H1 (cell line): ENCODE data around the gene AUH. TPM values are rescaled to one million over a fixed set of nuclear protein-coding genes. Genes with fewer than 3 reads are reported as not detected.

Experiments used
- CTCF ChIA-PET: fragments of 300-600 bp; sonication (Branson Sonifier 250); formaldehyde crosslinking; loops from one replicate; lab custom pipeline; 2021; ENCODE audit not compliant: partially characterized antibody; lab: Charles Lee
- POLR2A ChIA-PET: fragments of 300-600 bp; sonication (Branson Sonifier 250); formaldehyde crosslinking; loops from one replicate; lab custom pipeline; 2021; ENCODE audit warnings: inconsistent platforms; ENCODE audit not compliant: partially characterized antibody; lab: Charles Lee
- DNase-seq, 2 experiments: peaks; one replicate each; pipeline versions ENCODE4 v3.0.0 to v3.0.0-alpha.2; 2010 to 2022; ENCODE audit warnings: low spot score in 2 of 2, low read depth in 1 of 2, mixed read lengths in 1 of 2
- FAIRE-seq: peaks from 2 replicates; lab custom pipeline; 2011; peaks lifted over from hg19 to GRCh38; lab: Jason Lieb, UNC
- H2AFZ ChIP-seq: 2 replicates; pipeline ENCODE4 v1.8.1; 2012; ENCODE audit warnings: low read length, inconsistent platforms
- H2AK5ac ChIP-seq: 2 replicates; pipeline ENCODE4 v1.6.1; 2013; ENCODE audit warnings: low read depth, low read length
- H2BK120ac ChIP-seq: replicated peaks from 2 replicates; pipeline ENCODE3; 2013; ENCODE audit warnings: low read depth, low read length, inconsistent platforms
- H2BK12ac ChIP-seq: 2 replicates; pipeline ENCODE4 v1.6.1; 2013; ENCODE audit warnings: low read depth, low read length
- H2BK15ac ChIP-seq: 2 replicates; pipeline ENCODE4 v1.6.1; 2013; ENCODE audit warnings: low read length
- H2BK20ac ChIP-seq: 2 replicates; pipeline ENCODE4 v1.6.1; 2013; ENCODE audit warnings: low read length
- H2BK5ac ChIP-seq: 2 replicates; pipeline ENCODE4 v1.6.1; 2013; ENCODE audit warnings: low read depth, low read length
- H3K14ac ChIP-seq: 2 replicates; pipeline ENCODE4 v1.6.1; 2013; ENCODE audit warnings: inconsistent platforms; ENCODE audit not compliant: insufficient read length
- H3K18ac ChIP-seq: 2 replicates; pipeline ENCODE4 v1.6.1; 2013; ENCODE audit warnings: low read length; ENCODE audit errors: extremely low read depth
- H3K23ac ChIP-seq: 2 replicates; pipeline ENCODE4 v1.6.1; 2013; ENCODE audit warnings: inconsistent platforms; ENCODE audit not compliant: insufficient read length
- H3K23me2 ChIP-seq: 2 replicates; pipeline ENCODE4 v1.6.1; 2013; ENCODE audit warnings: low read depth, low read length
- H3K27ac ChIP-seq: 2 replicates; pipeline ENCODE4 v1.6.1; 2011; ENCODE audit warnings: low read depth, low read length, inconsistent platforms
- H3K27me3 ChIP-seq, 4 experiments: replicated peaks in 1 of 4; 1 replicate in 1 of 4; 2 replicates in 3 of 4; pipeline versions ENCODE4 v1.6.1 to v1.8.1; 2011 to 2013; ENCODE audit warnings: low read length in 3 of 4, mild to moderate bottlenecking in 3 of 4, inconsistent platforms in 2 of 4, mixed read lengths in 2 of 4, moderate library complexity in 1 of 4; ENCODE audit not compliant: control insufficient read depth in 3 of 4, insufficient read depth in 3 of 4; ENCODE audit errors: extremely low read depth in 1 of 4
- H3K36me3 ChIP-seq, 4 experiments: 2 replicates each; pipeline versions ENCODE4 v1.6.1 to v1.8.1; 2011 to 2013; ENCODE audit warnings: mild to moderate bottlenecking in 4 of 4, low read length in 3 of 4, moderate library complexity in 2 of 4, control low read depth in 1 of 4, inconsistent platforms in 1 of 4; ENCODE audit not compliant: insufficient read depth in 4 of 4, control insufficient read depth in 2 of 4
- H3K4ac ChIP-seq: replicated peaks from 2 replicates; pipeline ENCODE3; 2013; ENCODE audit warnings: low read length, low read depth, mixed read lengths, inconsistent platforms; ENCODE audit not compliant: insufficient read length
- H3K4me1 ChIP-seq, 4 experiments: replicated peaks in 1 of 4; 1 replicate in 1 of 4; 2 replicates in 3 of 4; pipeline versions ENCODE4 v1.6.1 to v1.8.1; 2011 to 2013; ENCODE audit warnings: low read length in 3 of 4, inconsistent platforms in 2 of 4, mixed read lengths in 1 of 4; ENCODE audit not compliant: insufficient read depth in 4 of 4, control insufficient read depth in 3 of 4
- H3K4me2 ChIP-seq, 2 experiments: 2 replicates each; pipeline versions ENCODE4 v1.6.1 to v1.8.1; 2011 to 2013; ENCODE audit warnings: low read depth in 2 of 2, low read length in 2 of 2, control low read depth in 1 of 2, inconsistent platforms in 1 of 2, mild to moderate bottlenecking in 1 of 2; ENCODE audit not compliant: insufficient read depth in 1 of 2
- H3K4me3 ChIP-seq, 4 experiments: fragments of 200-600, 300-600 bp in 1 of 4; sonication (generic), shearing (Covaris generic), sonication (Bioruptor Twin) in 1 of 4; 2 replicates each; pipeline versions ENCODE4 v1.5.1 to v1.8.1; 2011 to 2016; ENCODE audit warnings: low read length in 4 of 4, low read depth in 3 of 4, control low read depth in 2 of 4, inconsistent platforms in 2 of 4, mild to moderate bottlenecking in 2 of 4, mixed read lengths in 1 of 4, moderate library complexity in 1 of 4; ENCODE audit not compliant: insufficient read depth in 2 of 4; ENCODE audit errors: extremely low read depth in 1 of 4
- H3K56ac ChIP-seq: replicated peaks from 2 replicates; pipeline ENCODE3; 2013; ENCODE audit warnings: low read depth, mild to moderate bottlenecking, mixed read lengths, low read length, inconsistent platforms; ENCODE audit not compliant: insufficient read length
- H3K79me1 ChIP-seq: 2 replicates; pipeline ENCODE4 v1.6.1; 2013; ENCODE audit warnings: low read depth, low read length, control low read depth
- H3K79me2 ChIP-seq, 2 experiments: 2 replicates each; pipeline versions ENCODE4 v1.6.1 to v1.8.1; 2012 to 2013; ENCODE audit warnings: low read length in 2 of 2, mild to moderate bottlenecking in 2 of 2, inconsistent platforms in 1 of 2; ENCODE audit not compliant: insufficient read depth in 2 of 2, control insufficient read depth in 1 of 2
- H3K9ac ChIP-seq, 4 experiments: replicated peaks in 1 of 4; 1 replicate in 1 of 4; 2 replicates in 3 of 4; pipeline versions ENCODE4 v1.6.1 to v1.8.1; 2011 to 2013; ENCODE audit warnings: low read depth in 3 of 4, low read length in 3 of 4, control low read depth in 2 of 4, mild to moderate bottlenecking in 2 of 4, moderate library complexity in 2 of 4, inconsistent platforms in 1 of 4; ENCODE audit errors: extremely low read depth in 1 of 4
- H3K9me3 ChIP-seq, 2 experiments: 2 replicates each; pipeline versions ENCODE4 v1.6.1 to v1.8.1; 2012 to 2013; ENCODE audit warnings: mild to moderate bottlenecking in 2 of 2, moderate library complexity in 2 of 2, control low read depth in 1 of 2, inconsistent platforms in 1 of 2, low read depth in 1 of 2, low read length in 1 of 2, mixed read lengths in 1 of 2; ENCODE audit not compliant: insufficient read depth in 2 of 2
- H4K20me1 ChIP-seq, 2 experiments: replicated peaks in 1 of 2; 2 replicates each; pipeline versions ENCODE3 to v1.8.1; 2011 to 2013; ENCODE audit warnings: inconsistent platforms in 2 of 2, low read length in 2 of 2, mild to moderate bottlenecking in 1 of 2; ENCODE audit not compliant: insufficient read depth in 2 of 2, control insufficient read depth in 1 of 2
- H4K5ac ChIP-seq: 2 replicates; pipeline ENCODE4 v1.6.1; 2013; ENCODE audit warnings: low read length, low read depth, mixed read lengths, inconsistent platforms; ENCODE audit not compliant: insufficient read length
- H4K8ac ChIP-seq: 2 replicates; pipeline ENCODE4 v1.8.0; 2013; ENCODE audit warnings: mild to moderate bottlenecking, moderate library complexity, low read length, inconsistent platforms; ENCODE audit not compliant: insufficient read depth; ENCODE audit errors: extremely low read depth
- H4K91ac ChIP-seq: replicated peaks from 2 replicates; pipeline ENCODE3; 2013; ENCODE audit warnings: low read length, mixed read lengths, inconsistent platforms; ENCODE audit not compliant: insufficient read length
- ASH2L ChIP-seq: fragments of 200-600, 300-600 bp; sonication (generic); IDR thresholded peaks from one replicate; pipeline ENCODE4 v1.7.1; 2017; ENCODE audit warnings: low read length
- FOSL1 ChIP-seq: IDR thresholded peaks from 2 replicates; pipeline ENCODE4 v1.6.1; 2011; ENCODE audit warnings: mild to moderate bottlenecking, low read depth, low read length, moderate library complexity; ENCODE audit not compliant: insufficient read depth
- HDAC6 ChIP-seq: IDR thresholded peaks from one replicate; pipeline ENCODE4 v1.7.1; 2012; ENCODE audit warnings: low read depth, mild to moderate bottlenecking, inconsistent platforms, low read length, moderate library complexity
- NANOG ChIP-seq: IDR thresholded peaks from 2 replicates; pipeline ENCODE4 v1.6.1; 2011; ENCODE audit warnings: low read length, low read depth, mild to moderate bottlenecking, inconsistent platforms; ENCODE audit not compliant: insufficient read depth, poor library complexity, severe bottlenecking
- RNF2 ChIP-seq: fragments of 200-900, 300-1000 bp; sonication (generic); IDR thresholded peaks from 2 replicates; pipeline ENCODE4 v1.7.1; 2016; ENCODE audit warnings: borderline replicate concordance, low read depth, mild to moderate bottlenecking, antibody characterized with exemption, low read length; ENCODE audit not compliant: poor library complexity, severe bottlenecking; ENCODE audit errors: missing control alignments
- SAP30 ChIP-seq: fragments of 300-600 bp; sonication (generic); IDR thresholded peaks from 2 replicates; pipeline ENCODE4 v1.7.1; 2012; ENCODE audit warnings: low read length, moderate library complexity, mild to moderate bottlenecking, inconsistent platforms; ENCODE audit not compliant: insufficient read depth, insufficient replicate concordance
- SIRT6 ChIP-seq: IDR thresholded peaks from one replicate; pipeline ENCODE4 v1.7.1; 2012; ENCODE audit warnings: low read length, inconsistent platforms
- TEAD4 ChIP-seq: IDR thresholded peaks from 2 replicates; pipeline ENCODE4 v1.6.1; 2012; ENCODE audit warnings: low read depth, low read length, inconsistent platforms, mixed read lengths
- WGBS, 2 experiments: shearing (Covaris generic) in 1 of 2; methylation state at CpG; one replicate each; pipeline versions ENCODE4 v1.1.6 to v1.1.7; 2013 to 2015; ENCODE audit warnings: low lambda C conversion rate in 2 of 2, mixed read lengths in 2 of 2, inconsistent platforms in 1 of 2, low coverage in 1 of 2, missing lambda C conversion rate in 1 of 2; ENCODE audit not compliant: insufficient replicate concordance in 2 of 2, insufficient coverage in 1 of 2, insufficient read length in 1 of 2; ENCODE audit errors: extremely low coverage in 1 of 2, missing lambda C conversion rate in 1 of 2; 5-methylcytosine and 5-hydroxymethylcytosine counted together
- polyA plus RNA-seq, 7 experiments: library from polyadenylated mRNA; depleted of rRNA in 3 of 7; stranded (reverse) in 5 of 7; unstranded in 2 of 7; fragments of >200 nt in 5 of 7; fragments of 200-250 nt in 2 of 7; gene quantifications; 1 replicate in 5 of 7; 2 replicates in 1 of 7; 4 replicates in 1 of 7; pipeline versions ENCODE4 v1.2.1 to v1.2.3, GENCODE V29; 2011 to 2013; ENCODE audit warnings: missing spikeins in 2 of 7, mixed read lengths in 2 of 7
- total RNA-seq: library from RNA; stranded (reverse); fragmentation: NEBNext Ultra II Directional; extraction: Animal tissue kit (Norgen Biotek cat#: 25700); gene quantifications from 2 replicates; pipeline ENCODE4 v1.2.1, GENCODE V29; 2021

AUH gene
- total and polyA plus RNA-seq, 2 of the 8 experiments (the other 6 are each of a cell fraction or from before 2014, with no cell fraction given), result 5.8 to 21.9 TPM

DNA sequence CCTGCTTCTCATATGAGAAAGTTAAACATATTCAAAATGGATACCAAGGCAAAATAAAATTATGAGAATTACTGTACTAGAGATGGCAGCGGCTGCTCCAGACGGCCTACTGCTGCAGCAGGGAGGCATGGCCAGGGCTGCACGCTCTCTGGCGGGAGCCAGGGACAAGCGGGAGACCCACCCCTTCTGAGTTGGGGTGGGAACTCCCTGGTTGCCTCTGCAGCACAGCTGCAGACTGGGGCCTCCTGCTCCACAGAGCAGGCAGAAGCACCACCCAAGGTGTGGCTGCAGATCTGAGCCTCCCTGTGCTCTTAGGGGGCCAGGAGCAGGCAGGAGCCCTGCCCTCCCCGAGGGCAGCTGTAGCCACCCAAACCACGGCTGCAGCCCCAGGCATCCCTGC, 2.3 kb upstream of the AUH start:
- CTCF ChIA-PET, result interaction anchor here (1.4 kb wide), 1 partner anchor 14 kb away, joined by 3 read pairs; no protein-coding TSS in a partner anchor
- Histone ChIP-seq H3K27ac (no peak overlapping the region), H3K36me3 (peaks cover 0 to 9% (median 0%) of the 10 kb centered on the region in 4 experiments; a peak in 2 of 8 replicates), H3K4me1 (peaks cover 4 to 10% (median 9%) of the 10 kb centered on the region in 4 experiments; a peak in 6 of 7 replicates), H2BK20ac (no peak overlapping the region), H2AK5ac (no peak overlapping the region), H4K5ac (no peak overlapping the region), H3K4me2 (no peak overlapping the region), H3K4me3 (no peak overlapping the region), H3K23me2 (peaks cover 4% of the 10 kb centered on the region; the same call in 1 of the 2 replicates), H3K56ac (no peak overlapping the region), H4K91ac (no peak overlapping the region), H3K4ac (no peak overlapping the region), H3K27me3 (no peaks in the 10 kb centered on the region), H3K79me1 (peaks cover 3% of the 10 kb centered on the region; the same call in 1 of the 2 replicates), H2BK15ac (no peak overlapping the region), H3K23ac (no peak overlapping the region), H3K79me2 (peaks cover 7 to 22% of the 10 kb centered on the region in 2 experiments), H3K9ac (no peak overlapping the region), H3K18ac (no peak overlapping the region), H3K14ac (no peak overlapping the region), H2BK12ac (no peak overlapping the region), H2AFZ (no peak overlapping the region), H2BK5ac (no peak overlapping the region), H3K9me3 (peaks cover 3 to 5% of the 10 kb centered on the region in 2 experiments; a peak in 3 of 4 replicates), H2BK120ac (no peak overlapping the region), H4K20me1 (peaks cover 7 to 8% of the 10 kb centered on the region in 2 experiments), H4K8ac (no peak overlapping the region)
- DNase-seq, result no peak
- POLR2A ChIA-PET, result no interaction called here
- no peak for FAIRE-seq
- WGBS, 2 experiments, result 97% methylated on average over 7 of the region's 7 CpGs; no CpG with 5 or more reads in 1 of the 2 experiments
- TF ChIP-seq FOSL1 (no peak), RNF2 (no peak), HDAC6 (no peak), ASH2L (no peak), SIRT6 (no peak), SAP30 (no peak), NANOG (no peak), TEAD4 (no peak)
